ENCODE data around the gene ENOPH1.
"Not testable (repeated sequence)": the region's sequence is repeated elsewhere in the genome, so short reads cannot be mapped to it uniquely, and the experiment has no call there.

ENOPH1 gene

DNA sequence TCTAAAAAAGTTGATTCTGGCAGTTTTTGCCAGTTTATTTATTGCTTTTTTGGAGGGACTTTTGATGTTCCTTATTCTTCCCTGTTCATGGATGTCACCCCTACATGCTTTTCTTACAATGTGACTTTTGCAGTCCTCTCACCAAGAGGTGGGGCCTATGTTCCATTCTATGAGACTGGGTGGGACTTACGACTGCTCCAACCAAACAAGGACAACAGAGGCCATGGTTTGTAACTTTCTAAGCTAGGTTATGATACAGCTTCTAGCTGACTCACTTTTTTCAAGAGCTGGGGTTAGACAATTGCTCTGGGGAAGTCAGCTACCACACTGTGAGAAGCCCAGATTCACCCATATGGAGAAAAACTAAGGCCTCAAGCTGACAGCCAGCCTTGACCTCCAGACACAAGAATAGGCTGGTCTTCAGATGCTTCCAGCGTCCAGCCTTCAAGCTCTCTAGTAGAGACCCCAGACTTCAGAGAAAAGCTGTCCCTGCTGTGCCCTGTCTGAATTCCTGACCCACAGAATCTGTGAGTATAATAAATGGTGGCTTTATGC, 39.5 kb downstream of the ENOPH1 start:
- Histone ChIP-seq H3K27ac (ENCODE audit: low read length) (no peak overlapping the region), H3K36me3 (ENCODE audit: control insufficient read depth in 2 of 2, insufficient read depth in 2 of 2, low read length in 2 of 2) (no peaks in the 10 kb centered on the region), H3K4me3 (ENCODE audit: low read length in 2 of 2) (no peak overlapping the region), H3K9me3 (ENCODE audit: control insufficient read depth in 2 of 2, low read length in 2 of 2) (no peaks in the 10 kb centered on the region), H3K9ac (ENCODE audit: low read length in 2 of 2) (no peak overlapping the region), H3K27me3 (ENCODE audit: control insufficient read depth in 1 of 2, insufficient read depth in 2 of 2, low read length in 2 of 2) (no peaks in the 10 kb centered on the region), H3K4me1 (ENCODE audit: control insufficient read depth, insufficient read depth, low read length) (no peaks in the 10 kb centered on the region)

DNA sequence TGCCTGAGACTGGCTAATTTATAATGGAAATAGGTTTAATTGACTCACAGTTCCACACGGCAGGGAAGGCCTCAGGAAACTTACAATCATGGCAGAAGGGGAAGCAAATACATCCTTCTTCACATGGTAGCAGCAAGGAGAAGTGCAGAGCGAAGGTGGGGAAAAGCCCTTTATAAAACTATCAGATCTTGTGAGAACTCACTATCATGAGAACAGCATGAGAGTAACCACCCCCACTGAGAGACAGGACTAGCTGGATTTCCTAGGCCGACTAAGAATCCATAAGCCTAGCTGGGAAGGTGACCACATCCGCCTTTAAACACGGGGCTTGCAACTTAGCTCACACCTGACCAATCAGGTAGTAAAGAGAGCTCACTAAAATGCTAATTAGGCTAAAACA, 42.7 kb downstream of the ENOPH1 start:
- not testable (repeated sequence) for H3K9ac ChIP-seq (ENCODE audit: low read length in 2 of 2); H3K27me3 ChIP-seq (ENCODE audit: control insufficient read depth in 1 of 2, insufficient read depth in 2 of 2, low read length in 2 of 2); H3K9me3 ChIP-seq (ENCODE audit: control insufficient read depth in 2 of 2, low read length in 2 of 2); H3K27ac ChIP-seq (ENCODE audit: low read length); H3K4me1 ChIP-seq (ENCODE audit: control insufficient read depth, insufficient read depth, low read length); H3K36me3 ChIP-seq (ENCODE audit: control insufficient read depth in 2 of 2, insufficient read depth in 2 of 2, low read length in 2 of 2); H3K4me3 ChIP-seq (ENCODE audit: low read length in 2 of 2)

- H3K4me1 ChIP-seq (ENCODE audit: control insufficient read depth, insufficient read depth, low read length) = no peaks in the 10 kb centered on the region
- no peaks in the 10 kb centered on the region for H3K36me3 ChIP-seq (ENCODE audit: control insufficient read depth in 2 of 2, insufficient read depth in 2 of 2, low read length in 2 of 2)
- no peak overlapping the region for H3K4me3 ChIP-seq (ENCODE audit: low read length in 2 of 2)
- no peak overlapping the region for H3K27ac ChIP-seq (ENCODE audit: low read length)
- H3K9me3 ChIP-seq (ENCODE audit: control insufficient read depth in 2 of 2, low read length in 2 of 2) = no peaks in the 10 kb centered on the region
- H3K27me3 ChIP-seq (ENCODE audit: control insufficient read depth in 1 of 2, insufficient read depth in 2 of 2, low read length in 2 of 2) = no peaks in the 10 kb centered on the region
- H3K9ac ChIP-seq (ENCODE audit: low read length in 2 of 2) = no peak overlapping the region
These were observed 43.3 kb downstream of the ENOPH1 start for GRCh38 chr4:82473621-82474164.

- not testable (repeated sequence) for H3K27me3 ChIP-seq (ENCODE audit: control insufficient read depth in 1 of 2, insufficient read depth in 2 of 2, low read length in 2 of 2); H3K4me3 ChIP-seq (ENCODE audit: low read length in 2 of 2); H3K4me1 ChIP-seq (ENCODE audit: control insufficient read depth, insufficient read depth, low read length); H3K9ac ChIP-seq (ENCODE audit: low read length in 2 of 2); H3K36me3 ChIP-seq (ENCODE audit: control insufficient read depth in 2 of 2, insufficient read depth in 2 of 2, low read length in 2 of 2); H3K9me3 ChIP-seq (ENCODE audit: control insufficient read depth in 2 of 2, low read length in 2 of 2); H3K27ac ChIP-seq (ENCODE audit: low read length)
These were observed 45.5 kb downstream of the ENOPH1 start for GRCh38 chr4:82475931-82476330.

DNA sequence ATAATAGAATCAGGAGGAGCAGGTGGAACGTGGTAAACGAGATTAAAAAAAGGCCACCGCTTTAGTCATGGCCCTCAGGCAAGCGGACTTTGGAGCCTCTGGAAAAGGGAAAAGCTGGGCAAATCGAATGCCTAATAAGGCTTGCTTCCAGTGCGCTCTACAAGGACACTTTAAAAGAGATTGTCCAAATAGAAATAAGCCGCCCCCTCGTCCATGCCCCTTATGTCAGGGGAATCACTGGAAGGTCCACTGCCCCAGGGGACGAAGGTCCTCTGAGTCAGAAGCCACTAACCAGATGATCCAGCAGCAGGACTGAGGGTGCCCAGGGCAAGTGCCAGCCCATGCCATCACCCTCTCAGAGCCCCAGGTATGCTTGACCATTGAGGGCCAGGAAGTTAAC, 47.1 kb downstream of the ENOPH1 start:
- H3K9ac ChIP-seq (ENCODE audit: low read length in 2 of 2); H3K27me3 ChIP-seq (ENCODE audit: control insufficient read depth in 1 of 2, insufficient read depth in 2 of 2, low read length in 2 of 2); H3K4me3 ChIP-seq (ENCODE audit: low read length in 2 of 2); H3K27ac ChIP-seq (ENCODE audit: low read length); H3K4me1 ChIP-seq (ENCODE audit: control insufficient read depth, insufficient read depth, low read length); H3K36me3 ChIP-seq (ENCODE audit: control insufficient read depth in 2 of 2, insufficient read depth in 2 of 2, low read length in 2 of 2); H3K9me3 ChIP-seq (ENCODE audit: control insufficient read depth in 2 of 2, low read length in 2 of 2): not testable (repeated sequence)

GRCh38 chr4:82479562-82479961, 49.2 kb downstream of the ENOPH1 start:
- H3K9ac ChIP-seq (ENCODE audit: low read length in 2 of 2) = no peak overlapping the region
- H3K4me3 ChIP-seq (ENCODE audit: low read length in 2 of 2) = no peak overlapping the region
- H3K27me3 ChIP-seq (ENCODE audit: control insufficient read depth in 1 of 2, insufficient read depth in 2 of 2, low read length in 2 of 2) = no peaks in the 10 kb centered on the region
- H3K4me1 ChIP-seq (ENCODE audit: control insufficient read depth, insufficient read depth, low read length) = peaks cover 2% of the 10 kb centered on the region
- H3K36me3 ChIP-seq (ENCODE audit: control insufficient read depth in 2 of 2, insufficient read depth in 2 of 2, low read length in 2 of 2) = no peaks in the 10 kb centered on the region
- H3K27ac ChIP-seq (ENCODE audit: low read length) = no peak overlapping the region
- H3K9me3 ChIP-seq (ENCODE audit: control insufficient read depth in 2 of 2, low read length in 2 of 2) = no peaks in the 10 kb centered on the region

- H3K9me3 ChIP-seq (ENCODE audit: control insufficient read depth in 2 of 2, low read length in 2 of 2) = no peaks in the 10 kb centered on the region
- H3K9ac ChIP-seq (ENCODE audit: low read length in 2 of 2) = no peak overlapping the region
- no peak overlapping the region for H3K27ac ChIP-seq (ENCODE audit: low read length)
- H3K27me3 ChIP-seq (ENCODE audit: control insufficient read depth in 1 of 2, insufficient read depth in 2 of 2, low read length in 2 of 2) = no peaks in the 10 kb centered on the region
- H3K4me3 ChIP-seq (ENCODE audit: low read length in 2 of 2) = no peak overlapping the region
- H3K4me1 ChIP-seq (ENCODE audit: control insufficient read depth, insufficient read depth, low read length) = peaks cover 2% of the 10 kb centered on the region
- no peaks in the 10 kb centered on the region for H3K36me3 ChIP-seq (ENCODE audit: control insufficient read depth in 2 of 2, insufficient read depth in 2 of 2, low read length in 2 of 2)
These were observed 50.5 kb downstream of the ENOPH1 start for GRCh38 chr4:82480771-82481505.

GRCh38 chr4:82481506-82481840, 51.1 kb downstream of the ENOPH1 start:
- Histone ChIP-seq H3K27ac (ENCODE audit: low read length) (no peak overlapping the region), H3K4me1 (ENCODE audit: control insufficient read depth, insufficient read depth, low read length) (peaks cover 2% of the 10 kb centered on the region), H3K9ac (ENCODE audit: low read length in 2 of 2) (no peak overlapping the region), H3K9me3 (ENCODE audit: control insufficient read depth in 2 of 2, low read length in 2 of 2) (no peaks in the 10 kb centered on the region), H3K36me3 (ENCODE audit: control insufficient read depth in 2 of 2, insufficient read depth in 2 of 2, low read length in 2 of 2) (no peaks in the 10 kb centered on the region), H3K4me3 (ENCODE audit: low read length in 2 of 2) (no peak overlapping the region), H3K27me3 (ENCODE audit: control insufficient read depth in 1 of 2, insufficient read depth in 2 of 2, low read length in 2 of 2) (no peaks in the 10 kb centered on the region)

GRCh38 chr4:82482387-82482786, 52.0 kb downstream of the ENOPH1 start:
- Histone ChIP-seq H3K27ac (ENCODE audit: low read length) (no peak overlapping the region), H3K9me3 (ENCODE audit: control insufficient read depth in 2 of 2, low read length in 2 of 2) (no peaks in the 10 kb centered on the region), H3K4me3 (ENCODE audit: low read length in 2 of 2) (no peak overlapping the region), H3K27me3 (ENCODE audit: control insufficient read depth in 1 of 2, insufficient read depth in 2 of 2, low read length in 2 of 2) (no peaks in the 10 kb centered on the region), H3K9ac (ENCODE audit: low read length in 2 of 2) (no peak overlapping the region), H3K36me3 (ENCODE audit: control insufficient read depth in 2 of 2, insufficient read depth in 2 of 2, low read length in 2 of 2) (no peaks in the 10 kb centered on the region), H3K4me1 (ENCODE audit: control insufficient read depth, insufficient read depth, low read length) (peaks cover 2% of the 10 kb centered on the region)

- H3K9me3 ChIP-seq (ENCODE audit: control insufficient read depth in 2 of 2, low read length in 2 of 2) = no peaks in the 10 kb centered on the region
- H3K36me3 ChIP-seq (ENCODE audit: control insufficient read depth in 2 of 2, insufficient read depth in 2 of 2, low read length in 2 of 2) = no peaks in the 10 kb centered on the region
- no peak overlapping the region for H3K4me3 ChIP-seq (ENCODE audit: low read length in 2 of 2)
- H3K4me1 ChIP-seq (ENCODE audit: control insufficient read depth, insufficient read depth, low read length) = peaks cover 2% of the 10 kb centered on the region
- no peaks in the 10 kb centered on the region for H3K27me3 ChIP-seq (ENCODE audit: control insufficient read depth in 1 of 2, insufficient read depth in 2 of 2, low read length in 2 of 2)
- H3K27ac ChIP-seq (ENCODE audit: low read length) = no peak overlapping the region
- no peak overlapping the region for H3K9ac ChIP-seq (ENCODE audit: low read length in 2 of 2)
These were observed 54.8 kb downstream of the ENOPH1 start for GRCh38 chr4:82484996-82485783.

GRCh38 chr4:82489076-82489475, 58.7 kb downstream of the ENOPH1 start:
- no peak overlapping the region for H3K27ac ChIP-seq (ENCODE audit: low read length)
- no peak overlapping the region for H3K9ac ChIP-seq (ENCODE audit: low read length in 2 of 2)
- no peaks in the 10 kb centered on the region for H3K27me3 ChIP-seq (ENCODE audit: control insufficient read depth in 1 of 2, insufficient read depth in 2 of 2, low read length in 2 of 2)
- H3K36me3 ChIP-seq (ENCODE audit: control insufficient read depth in 2 of 2, insufficient read depth in 2 of 2, low read length in 2 of 2) = no peaks in the 10 kb centered on the region
- no peaks in the 10 kb centered on the region for H3K9me3 ChIP-seq (ENCODE audit: control insufficient read depth in 2 of 2, low read length in 2 of 2)
- no peaks in the 10 kb centered on the region for H3K4me1 ChIP-seq (ENCODE audit: control insufficient read depth, insufficient read depth, low read length)
- no peak overlapping the region for H3K4me3 ChIP-seq (ENCODE audit: low read length in 2 of 2)
